Activated CD8-positive, alpha-beta T cell treated with anti-CD3 and anti-CD28 coated beads for 36 hours (primary cell): Measurements from ENCODE around the gene HCRTR2. TPM values are rescaled to one million over a fixed set of nuclear protein-coding genes. Genes with fewer than 3 reads are reported as not detected.

Experiments used
- ATAC-seq: fragments of 200-7000 bp; cut with Tn5 transposase; one replicate; pipeline ENCODE4 v1.10.0; 2021; ENCODE audit warnings: mild to moderate bottlenecking, moderate library complexity
- CTCF ChIA-PET: fragments of 350-600 bp; sonication (Branson Sonifier 250); formaldehyde crosslinking; loops from one replicate; lab custom pipeline; 2021; ENCODE audit warnings: antibody characterized with exemption; lab: Charles Lee
- POLR2A ChIA-PET: fragments of 350-600 bp; sonication (Branson Sonifier 250); formaldehyde crosslinking; loops from one replicate; lab custom pipeline; 2021; ENCODE audit warnings: antibody characterized with exemption; lab: Charles Lee
- DNase-seq: peaks from one replicate; pipeline ENCODE4 v3.0.0-alpha.2; 2020
- H3K27ac Mint-ChIP-seq: one replicate; pipeline ENCODE4 v1.8.0; 2021; ENCODE audit warnings: mild to moderate bottlenecking, mixed read lengths
- H3K27me3 Mint-ChIP-seq: one replicate; pipeline ENCODE4 v1.8.0; 2021; ENCODE audit warnings: mixed read lengths
- H3K36me3 Mint-ChIP-seq: one replicate; pipeline ENCODE4 v1.8.0; 2021; ENCODE audit warnings: low read depth, mixed read lengths
- H3K4me1 Mint-ChIP-seq: one replicate; pipeline ENCODE4 v1.8.0; 2021; ENCODE audit warnings: low read depth, mixed read lengths
- H3K4me3 Mint-ChIP-seq: one replicate; pipeline ENCODE4 v1.8.0; 2021; ENCODE audit warnings: mild to moderate bottlenecking, moderate library complexity, mixed read lengths
- H3K9me3 Mint-ChIP-seq: one replicate; pipeline ENCODE4 v1.8.0; 2021; ENCODE audit warnings: mixed read lengths
- intact Hi-C: fragments of 100-400 bp; cut with micrococcal nuclease; formaldehyde crosslinking; loops from one replicate; pipeline ENCODE4 v1.10.0; 2022
- total RNA-seq, 2 experiments: library from RNA; stranded (reverse); gene quantifications; one replicate each; pipeline ENCODE4 v1.2.3, GENCODE V29; 2021
- TF ChIP-seq, protein P1 (sequence below): fragments of 200-600 bp; IDR thresholded peaks from one replicate; pipeline ENCODE4 v1.8.0; 2022; ENCODE audit warnings: antibody characterized with exemption, mild to moderate bottlenecking

The HCRTR2 gene
- total RNA-seq, 2 experiments from 2014 or later, result not detected

DNA sequence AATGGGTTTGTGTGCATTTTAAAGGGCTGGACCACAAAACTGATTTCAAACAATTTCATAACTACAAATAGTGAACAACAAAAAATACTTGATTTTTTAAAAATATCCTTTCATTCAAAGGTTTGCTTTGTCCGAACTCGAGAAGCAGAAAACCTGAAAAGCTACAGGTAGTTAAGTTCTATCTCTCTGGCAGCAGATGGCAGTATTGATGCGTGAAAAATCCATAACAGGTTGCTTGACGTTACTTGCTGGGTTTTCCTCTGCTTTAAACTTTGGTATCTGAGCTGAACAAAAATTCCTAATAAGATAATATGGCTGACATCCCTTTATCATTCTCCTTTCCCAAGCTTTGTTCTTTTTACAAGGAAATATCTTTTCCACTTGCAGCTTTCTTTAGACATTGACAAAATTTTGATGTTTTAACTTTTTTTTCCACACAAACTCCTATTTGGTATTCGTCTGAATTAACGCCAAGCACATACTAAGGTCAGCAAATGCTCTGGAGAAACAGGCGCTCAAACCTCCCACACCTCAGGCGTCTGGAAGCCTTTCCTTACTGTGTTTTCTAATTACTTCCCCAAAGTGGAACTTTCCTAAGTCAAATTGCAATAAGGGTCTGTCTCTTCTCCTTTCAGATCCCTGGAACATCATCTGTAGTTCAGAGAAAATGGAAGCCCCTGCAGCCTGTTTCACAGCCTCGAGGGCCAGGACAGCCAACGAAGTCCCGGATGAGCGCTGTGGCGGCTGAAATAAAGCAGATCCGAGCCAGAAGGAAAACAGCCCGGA lies 102.6 kb downstream of the HCRTR2 start:
- intact Hi-C loops, result loop anchor here (10.0 kb wide), 1 partner anchor 608 kb away; no protein-coding TSS in a partner anchor
- TF ChIP-seq, protein P1, sequence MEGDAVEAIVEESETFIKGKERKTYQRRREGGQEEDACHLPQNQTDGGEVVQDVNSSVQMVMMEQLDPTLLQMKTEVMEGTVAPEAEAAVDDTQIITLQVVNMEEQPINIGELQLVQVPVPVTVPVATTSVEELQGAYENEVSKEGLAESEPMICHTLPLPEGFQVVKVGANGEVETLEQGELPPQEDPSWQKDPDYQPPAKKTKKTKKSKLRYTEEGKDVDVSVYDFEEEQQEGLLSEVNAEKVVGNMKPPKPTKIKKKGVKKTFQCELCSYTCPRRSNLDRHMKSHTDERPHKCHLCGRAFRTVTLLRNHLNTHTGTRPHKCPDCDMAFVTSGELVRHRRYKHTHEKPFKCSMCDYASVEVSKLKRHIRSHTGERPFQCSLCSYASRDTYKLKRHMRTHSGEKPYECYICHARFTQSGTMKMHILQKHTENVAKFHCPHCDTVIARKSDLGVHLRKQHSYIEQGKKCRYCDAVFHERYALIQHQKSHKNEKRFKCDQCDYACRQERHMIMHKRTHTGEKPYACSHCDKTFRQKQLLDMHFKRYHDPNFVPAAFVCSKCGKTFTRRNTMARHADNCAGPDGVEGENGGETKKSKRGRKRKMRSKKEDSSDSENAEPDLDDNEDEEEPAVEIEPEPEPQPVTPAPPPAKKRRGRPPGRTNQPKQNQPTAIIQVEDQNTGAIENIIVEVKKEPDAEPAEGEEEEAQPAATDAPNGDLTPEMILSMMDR, result peak; percentile 47
- CTCF ChIA-PET, result interaction anchor here (0.9 to 1.5 kb wide), 7 partner anchors 10 to 169 kb away, joined by 3 to 8 read pairs (median 3); no protein-coding TSS in a partner anchor
- Mint-ChIP-seq H3K27me3 (no peaks in the 10 kb centered on the region), H3K9me3 (no peaks in the 10 kb centered on the region), H3K4me1 (no peaks in the 10 kb centered on the region), H3K27ac (no peak overlapping the region), H3K4me3 (no peak overlapping the region), H3K36me3 (no peaks in the 10 kb centered on the region)
- POLR2A ChIA-PET, result no interaction called here
- ATAC-seq, result no peak
- DNase-seq, result peak; percentile 4

DNA sequence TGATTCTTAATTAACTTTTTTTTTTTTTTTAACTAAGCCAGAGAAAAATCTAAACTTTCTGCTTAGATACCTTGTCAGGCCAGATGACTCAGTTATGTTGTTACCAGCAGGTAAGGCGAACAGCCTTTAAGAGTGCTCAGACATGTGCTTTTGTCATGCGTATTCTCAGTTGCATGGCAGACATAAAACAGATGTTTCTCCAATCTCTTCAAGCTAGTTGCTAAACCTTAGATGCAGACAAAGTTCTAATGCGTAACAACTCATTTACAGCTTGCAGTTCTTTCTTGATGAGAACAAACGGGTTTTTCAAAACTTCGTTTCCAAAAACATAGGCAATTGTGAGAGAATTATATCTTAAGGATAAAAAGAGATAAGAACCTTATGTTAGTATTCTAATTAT lies 103.3 kb downstream of the HCRTR2 start:
- H3K27me3 Mint-ChIP-seq, result no peaks in the 10 kb centered on the region
- TF ChIP-seq, protein P1, result no peak
- CTCF ChIA-PET, result interaction anchor here (1.0 kb wide), 1 partner anchor 287 kb away, joined by 3 read pairs; no protein-coding TSS in a partner anchor

DNA sequence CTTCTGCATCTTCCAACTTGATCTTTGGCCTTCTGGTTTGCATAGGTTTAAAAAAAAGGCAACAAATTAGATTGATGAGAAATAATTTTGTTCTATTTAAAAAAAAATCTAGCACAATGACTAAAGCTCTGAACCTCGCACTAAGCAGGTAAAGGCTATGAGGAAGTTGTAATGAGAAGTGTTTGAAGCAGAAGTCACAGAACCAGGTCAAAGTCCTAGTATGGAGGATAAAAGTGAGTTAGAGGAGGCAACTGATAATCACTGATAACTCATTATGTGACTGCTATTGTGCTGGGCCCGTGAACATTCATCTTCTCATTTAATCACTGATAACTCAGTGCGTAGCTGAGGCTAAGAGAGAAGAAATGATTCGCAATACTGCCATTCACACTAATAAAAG lies 106.9 kb downstream of the HCRTR2 start:
- Mint-ChIP-seq H3K4me3 (no peak overlapping the region), H3K27me3 (no peaks in the 10 kb centered on the region), H3K9me3 (no peaks in the 10 kb centered on the region), H3K4me1 (no peaks in the 10 kb centered on the region), H3K36me3 (no peaks in the 10 kb centered on the region), H3K27ac (no peak overlapping the region)
- ChIA-PET POLR2A (no interaction called here), CTCF (no interaction called here)
- TF ChIP-seq, protein P1, result no peak
- DNase-seq (no peak), ATAC-seq (no peak)
- intact Hi-C loops, result no loop called here

More for the DNA sequence above, 103.3 kb downstream of the HCRTR2 start:
- ATAC-seq (no peak), DNase-seq (no peak)
- Mint-ChIP-seq H3K36me3 (no peaks in the 10 kb centered on the region), H3K4me1 (no peaks in the 10 kb centered on the region), H3K27ac (no peak overlapping the region), H3K4me3 (no peak overlapping the region), H3K9me3 (no peaks in the 10 kb centered on the region)
- intact Hi-C loops, result loop anchor here (10.0 kb wide), 1 partner anchor 607 kb away; no protein-coding TSS in a partner anchor
- POLR2A ChIA-PET, result no interaction called here

DNA sequence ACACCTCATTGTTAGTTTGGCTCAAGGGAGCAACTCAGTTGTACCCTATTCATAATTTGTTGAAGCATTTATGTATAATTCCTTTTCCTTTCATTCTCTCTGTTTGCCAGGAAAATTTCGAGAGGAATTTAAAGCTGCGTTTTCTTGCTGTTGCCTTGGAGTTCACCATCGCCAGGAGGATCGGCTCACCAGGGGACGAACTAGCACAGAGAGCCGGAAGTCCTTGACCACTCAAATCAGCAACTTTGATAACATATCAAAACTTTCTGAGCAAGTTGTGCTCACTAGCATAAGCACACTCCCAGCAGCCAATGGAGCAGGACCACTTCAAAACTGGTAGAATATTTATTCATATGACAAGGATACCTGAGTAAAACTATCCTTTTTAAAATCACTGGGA lies 107.8 kb downstream of the HCRTR2 start:
- Mint-ChIP-seq H3K27ac (no peak overlapping the region), H3K9me3 (no peaks in the 10 kb centered on the region), H3K27me3 (no peaks in the 10 kb centered on the region), H3K4me3 (no peak overlapping the region), H3K36me3 (no peaks in the 10 kb centered on the region), H3K4me1 (no peaks in the 10 kb centered on the region)
- ChIA-PET POLR2A (no interaction called here), CTCF (no interaction called here)
- no peak for DNase-seq
- no peak for ATAC-seq
- intact Hi-C loops, result no loop called here
- TF ChIP-seq, protein P1, result no peak

DNA sequence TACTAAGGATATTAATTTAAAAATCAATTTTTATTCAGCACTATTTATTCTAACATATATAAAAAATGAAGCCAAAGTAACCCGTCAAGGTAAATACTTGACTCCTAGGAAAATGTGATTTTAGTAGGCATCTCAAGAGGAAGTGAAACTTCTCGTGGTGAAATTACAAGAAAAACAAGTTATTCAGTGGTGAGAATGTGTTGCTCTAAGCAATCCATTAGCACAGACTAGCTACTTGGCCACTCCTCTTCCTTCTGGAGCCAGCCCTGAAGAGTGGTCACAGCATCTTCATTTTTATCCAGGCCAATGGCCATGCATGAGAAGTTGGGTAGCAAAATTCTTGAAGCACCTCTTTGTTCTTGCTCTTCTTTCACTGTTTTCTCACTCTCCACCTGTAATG lies 112.5 kb downstream of the HCRTR2 start:
- ATAC-seq (no peak), DNase-seq (no peak)
- ChIA-PET POLR2A (no interaction called here), CTCF (interaction anchor here (1.0 kb wide), 1 partner anchor 10 kb away, joined by 3 read pairs; no protein-coding TSS in a partner anchor)
- TF ChIP-seq, protein P1, result no peak
- no peak overlapping the region for H3K27ac Mint-ChIP-seq
- intact Hi-C loops, result no loop called here
- H3K4me3 Mint-ChIP-seq, result no peak overlapping the region
- no peaks in the 10 kb centered on the region for H3K27me3 Mint-ChIP-seq
- no peaks in the 10 kb centered on the region for H3K36me3 Mint-ChIP-seq
- H3K4me1 Mint-ChIP-seq, result no peaks in the 10 kb centered on the region
- peaks cover 6% of the 10 kb centered on the region for H3K9me3 Mint-ChIP-seq
